Measurements from ENCODE around the gene TSHR. TPM values are rescaled to one million over a fixed set of nuclear protein-coding genes. Genes with fewer than 3 reads are reported as not detected.
A peak's percentile ranks its signal among the peaks of the same experiment; 100 is the strongest.

TSHR gene
- total RNA-seq, 1 experiment from 2014 or later, result not detected

- Histone ChIP-seq H4K20me1 (ENCODE audit: insufficient read depth, low read depth, low read length) (no peaks in the 10 kb centered on the region), H3K4me3 (ENCODE audit: low read length) (no peak overlapping the region), H3K79me2 (ENCODE audit: low read length) (no peaks in the 10 kb centered on the region), H3K9ac (ENCODE audit: low read length) (no peak overlapping the region), H3K9me3 (ENCODE audit: low read length) (no peaks in the 10 kb centered on the region), H3K36me3 (ENCODE audit: insufficient read depth, low read length) (no peaks in the 10 kb centered on the region), H2AFZ (ENCODE audit: low read length) (no peak overlapping the region), H3K4me2 (ENCODE audit: low read depth, low read length, poor library complexity, severe bottlenecking) (no peak overlapping the region), H3K27me3 (ENCODE audit: low read length) (no peaks in the 10 kb centered on the region), H3K27ac (ENCODE audit: low read length) (no peak overlapping the region), H3K9me2 (replicated peaks; ENCODE audit: insufficient read depth, low read length) (no peaks in the 10 kb centered on the region), H3K4me1 (ENCODE audit: low read length) (peaks cover 28% of the 10 kb centered on the region)
- DNase-seq, result no peak
Measured at GRCh38 chr14:80956102-80956501, 681 bp downstream of the TSHR start.

DNA sequence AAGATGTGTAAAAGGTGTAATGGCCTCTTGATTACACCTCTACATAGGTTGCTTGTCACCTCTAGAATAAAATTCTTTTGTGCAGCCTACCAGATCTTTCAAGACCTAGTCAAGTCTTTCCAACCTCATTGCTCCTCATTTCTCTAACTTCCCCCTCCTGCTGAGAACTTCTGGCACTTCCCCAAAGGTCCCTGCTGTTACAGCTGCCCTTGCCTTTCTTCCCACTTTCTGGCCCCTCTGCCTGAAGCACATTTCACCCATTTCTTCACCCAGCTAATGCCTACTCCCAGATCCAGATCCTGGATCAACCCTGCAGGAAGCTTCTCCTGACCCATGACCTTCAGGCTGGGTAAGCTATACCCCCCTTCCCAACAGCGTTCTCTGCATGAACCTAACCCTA is 1.5 kb downstream of the TSHR start:
- Histone ChIP-seq H3K27me3 (ENCODE audit: low read length) (no peaks in the 10 kb centered on the region), H3K79me2 (ENCODE audit: low read length) (no peaks in the 10 kb centered on the region), H2AFZ (ENCODE audit: low read length) (no peak overlapping the region), H3K9me2 (replicated peaks; ENCODE audit: insufficient read depth, low read length) (no peaks in the 10 kb centered on the region), H3K9me3 (ENCODE audit: low read length) (no peaks in the 10 kb centered on the region), H3K27ac (ENCODE audit: low read length) (no peak overlapping the region), H3K9ac (ENCODE audit: low read length) (no peak overlapping the region), H3K4me1 (ENCODE audit: low read length) (peaks cover 28% of the 10 kb centered on the region), H3K4me2 (ENCODE audit: low read depth, low read length, poor library complexity, severe bottlenecking) (no peak overlapping the region), H4K20me1 (ENCODE audit: insufficient read depth, low read depth, low read length) (no peaks in the 10 kb centered on the region), H3K4me3 (ENCODE audit: low read length) (no peak overlapping the region), H3K36me3 (ENCODE audit: insufficient read depth, low read length) (no peaks in the 10 kb centered on the region)
- no peak for DNase-seq

- Histone ChIP-seq H3K27ac (ENCODE audit: low read length) (no peak overlapping the region), H3K36me3 (ENCODE audit: insufficient read depth, low read length) (no peaks in the 10 kb centered on the region), H3K27me3 (ENCODE audit: low read length) (no peaks in the 10 kb centered on the region), H3K79me2 (ENCODE audit: low read length) (no peaks in the 10 kb centered on the region), H3K4me3 (ENCODE audit: low read length) (no peak overlapping the region), H3K9me3 (ENCODE audit: low read length) (no peaks in the 10 kb centered on the region), H4K20me1 (ENCODE audit: insufficient read depth, low read depth, low read length) (no peaks in the 10 kb centered on the region), H3K4me2 (ENCODE audit: low read depth, low read length, poor library complexity, severe bottlenecking) (no peak overlapping the region), H3K9me2 (replicated peaks; ENCODE audit: insufficient read depth, low read length) (no peaks in the 10 kb centered on the region), H3K4me1 (ENCODE audit: low read length) (peaks cover 28% of the 10 kb centered on the region), H2AFZ (ENCODE audit: low read length) (0 out of 2 replicates have a peak overlapping the region, but pooled peaks have one; percentile 61), H3K9ac (ENCODE audit: low read length) (no peak overlapping the region)
- DNase-seq, result no peak
Measured at GRCh38 chr14:80957613-80958012, 2.2 kb downstream of the TSHR start.

DNA sequence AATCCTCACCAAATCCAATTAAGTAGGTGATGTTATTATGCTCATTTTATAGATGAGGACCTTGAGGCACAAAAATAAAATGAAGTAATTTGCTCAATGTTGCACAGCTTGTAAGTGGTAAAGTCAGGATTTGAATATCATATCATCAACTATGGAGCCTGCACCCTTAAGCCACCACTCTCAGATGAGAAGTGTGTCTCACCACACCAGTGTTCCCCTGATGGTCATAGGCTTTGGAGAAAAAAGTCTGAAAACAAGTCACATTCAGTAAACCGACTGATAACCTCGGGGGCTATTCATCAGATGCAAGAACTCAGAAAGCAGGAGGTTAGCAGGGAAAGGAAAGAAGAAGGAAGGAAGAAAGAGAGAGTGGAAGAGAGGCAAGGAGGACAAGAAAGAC is 2.8 kb downstream of the TSHR start:
- Histone ChIP-seq H3K4me2 (ENCODE audit: low read depth, low read length, poor library complexity, severe bottlenecking) (no peak overlapping the region), H3K9me3 (ENCODE audit: low read length) (no peaks in the 10 kb centered on the region), H3K4me1 (ENCODE audit: low read length) (peaks cover 28% of the 10 kb centered on the region), H3K27me3 (ENCODE audit: low read length) (no peaks in the 10 kb centered on the region), H4K20me1 (ENCODE audit: insufficient read depth, low read depth, low read length) (no peaks in the 10 kb centered on the region), H3K27ac (ENCODE audit: low read length) (no peak overlapping the region), H3K9me2 (replicated peaks; ENCODE audit: insufficient read depth, low read length) (no peaks in the 10 kb centered on the region), H2AFZ (ENCODE audit: low read length) (no peak overlapping the region), H3K79me2 (ENCODE audit: low read length) (no peaks in the 10 kb centered on the region), H3K36me3 (ENCODE audit: insufficient read depth, low read length) (no peaks in the 10 kb centered on the region), H3K9ac (ENCODE audit: low read length) (no peak overlapping the region), H3K4me3 (ENCODE audit: low read length) (no peak overlapping the region)
- no peak for DNase-seq

GRCh38 chr14:80958939-80959338 is 3.5 kb downstream of the TSHR start:
- Histone ChIP-seq H3K9me2 (replicated peaks; ENCODE audit: insufficient read depth, low read length) (no peaks in the 10 kb centered on the region), H3K27ac (ENCODE audit: low read length) (no peak overlapping the region), H3K4me3 (ENCODE audit: low read length) (no peak overlapping the region), H3K36me3 (ENCODE audit: insufficient read depth, low read length) (no peaks in the 10 kb centered on the region), H2AFZ (ENCODE audit: low read length) (no peak overlapping the region), H3K9me3 (ENCODE audit: low read length) (no peaks in the 10 kb centered on the region), H3K27me3 (ENCODE audit: low read length) (no peaks in the 10 kb centered on the region), H3K4me2 (ENCODE audit: low read depth, low read length, poor library complexity, severe bottlenecking) (peak overlapping the region; percentile 37), H3K79me2 (ENCODE audit: low read length) (no peaks in the 10 kb centered on the region), H3K9ac (ENCODE audit: low read length) (no peak overlapping the region), H3K4me1 (ENCODE audit: low read length) (peaks cover 28% of the 10 kb centered on the region), H4K20me1 (ENCODE audit: insufficient read depth, low read depth, low read length) (no peaks in the 10 kb centered on the region)
- no peak for DNase-seq

DNA sequence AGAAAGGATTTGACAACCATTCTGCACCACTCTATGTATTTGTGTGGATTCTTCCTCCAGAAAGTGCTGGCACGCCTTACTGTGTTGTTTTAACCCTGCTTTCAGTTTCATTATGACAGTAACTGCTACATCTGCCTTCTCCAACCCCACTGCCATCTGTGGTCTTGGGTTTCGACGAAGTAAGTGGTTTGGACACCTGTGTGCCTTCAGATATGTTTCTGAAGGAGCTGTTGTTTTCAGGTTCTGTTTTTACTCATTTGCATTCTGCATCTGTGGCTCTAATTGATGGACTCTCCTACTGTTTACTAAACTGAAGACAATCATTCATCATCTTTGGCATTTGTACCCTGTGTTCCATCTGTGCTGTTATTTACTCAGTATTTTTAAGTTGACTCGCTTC is 4.1 kb downstream of the TSHR start:
- peak overlapping the region; percentile 18 for H3K9ac ChIP-seq (ENCODE audit: low read length)
- H3K27ac ChIP-seq (ENCODE audit: low read length), result no peak overlapping the region

GRCh38 chr14:80965037-80965436 is 9.6 kb downstream of the TSHR start:
- no peak overlapping the region for H3K9ac ChIP-seq (ENCODE audit: low read length)
- H3K4me3 ChIP-seq (ENCODE audit: low read length), result no peak overlapping the region
- H3K9me3 ChIP-seq (ENCODE audit: low read length), result no peaks in the 10 kb centered on the region
- no peaks in the 10 kb centered on the region for H3K79me2 ChIP-seq (ENCODE audit: low read length)
- no peak for DNase-seq
- no peak overlapping the region for H3K27ac ChIP-seq (ENCODE audit: low read length)
- H3K4me1 ChIP-seq (ENCODE audit: low read length), result peaks cover 2% of the 10 kb centered on the region
- no peaks in the 10 kb centered on the region for H4K20me1 ChIP-seq (ENCODE audit: insufficient read depth, low read depth, low read length)
- no peaks in the 10 kb centered on the region for H3K27me3 ChIP-seq (ENCODE audit: low read length)
- no peak overlapping the region for H2AFZ ChIP-seq (ENCODE audit: low read length)
- H3K36me3 ChIP-seq (ENCODE audit: insufficient read depth, low read length), result no peaks in the 10 kb centered on the region
- no peak overlapping the region for H3K4me2 ChIP-seq (ENCODE audit: low read depth, low read length, poor library complexity, severe bottlenecking)
- no peaks in the 10 kb centered on the region for H3K9me2 ChIP-seq (replicated peaks; ENCODE audit: insufficient read depth, low read length)

More for the DNA sequence above, 4.1 kb downstream of the TSHR start:
- H3K4me3 ChIP-seq (ENCODE audit: low read length), result peak overlapping the region; percentile 8; the same call in 1 of the 2 replicates
- peak overlapping the region; percentile 37 for H3K4me2 ChIP-seq (ENCODE audit: low read depth, low read length, poor library complexity, severe bottlenecking)
- no peaks in the 10 kb centered on the region for H3K79me2 ChIP-seq (ENCODE audit: low read length)
- peaks cover 27% of the 10 kb centered on the region for H3K4me1 ChIP-seq (ENCODE audit: low read length)
- no peaks in the 10 kb centered on the region for H3K9me2 ChIP-seq (replicated peaks; ENCODE audit: insufficient read depth, low read length)
- no peaks in the 10 kb centered on the region for H3K36me3 ChIP-seq (ENCODE audit: insufficient read depth, low read length)
- H3K9me3 ChIP-seq (ENCODE audit: low read length), result no peaks in the 10 kb centered on the region
- H3K27me3 ChIP-seq (ENCODE audit: low read length), result no peaks in the 10 kb centered on the region
- H2AFZ ChIP-seq (ENCODE audit: low read length), result peak overlapping the region; percentile 55
- H4K20me1 ChIP-seq (ENCODE audit: insufficient read depth, low read depth, low read length), result no peaks in the 10 kb centered on the region
- DNase-seq, result peak; percentile 66

DNA sequence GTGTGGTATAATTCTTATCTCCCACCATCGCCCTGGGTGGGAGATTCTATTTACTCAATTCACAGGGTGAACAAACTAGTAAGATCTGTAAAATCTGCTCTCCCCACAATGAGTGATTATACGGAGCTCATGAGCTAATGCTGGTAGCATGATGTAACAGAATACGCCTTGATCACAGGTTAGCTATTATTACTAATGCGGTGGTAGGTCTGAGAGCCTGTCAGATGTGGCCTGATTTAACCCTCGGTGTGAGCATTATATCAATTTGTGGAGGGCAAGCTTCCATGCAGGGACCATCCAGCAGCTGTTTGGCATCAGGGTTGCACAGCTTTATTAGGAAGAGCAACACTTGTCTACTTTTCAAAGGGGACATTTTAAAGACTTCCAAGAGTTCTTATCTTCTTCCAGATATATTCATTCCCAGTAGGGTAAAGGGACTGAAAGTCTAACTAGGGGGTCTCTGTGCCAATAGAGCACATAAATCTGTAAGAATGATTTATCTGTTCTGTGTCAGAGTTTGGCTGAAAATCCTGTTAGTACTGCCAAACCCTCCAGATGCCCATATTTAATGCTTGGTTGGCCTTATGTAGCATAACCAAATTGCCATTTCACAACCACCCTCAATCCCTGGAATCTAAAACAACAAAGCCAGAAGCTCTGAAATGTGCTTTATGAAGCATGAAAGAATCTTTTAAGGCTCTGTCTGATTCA is 18.7 kb downstream of the TSHR start:
- Histone ChIP-seq H3K79me2 (ENCODE audit: low read length) (no peaks in the 10 kb centered on the region), H3K4me1 (ENCODE audit: low read length) (peaks cover 3% of the 10 kb centered on the region; the same call in 1 of the 2 replicates), H3K9ac (ENCODE audit: low read length) (no peak overlapping the region), H3K27me3 (ENCODE audit: low read length) (no peaks in the 10 kb centered on the region), H3K4me2 (ENCODE audit: low read depth, low read length, poor library complexity, severe bottlenecking) (no peak overlapping the region), H3K27ac (ENCODE audit: low read length) (no peak overlapping the region), H3K4me3 (ENCODE audit: low read length) (no peak overlapping the region), H3K9me3 (ENCODE audit: low read length) (no peaks in the 10 kb centered on the region), H3K36me3 (ENCODE audit: insufficient read depth, low read length) (no peaks in the 10 kb centered on the region), H2AFZ (ENCODE audit: low read length) (no peak overlapping the region), H4K20me1 (ENCODE audit: insufficient read depth, low read depth, low read length) (no peaks in the 10 kb centered on the region), H3K9me2 (replicated peaks; ENCODE audit: insufficient read depth, low read length) (no peaks in the 10 kb centered on the region)
- no peak for DNase-seq
